Pulmonary artery endothelial cell (primary cell): Measurements from ENCODE around the gene ARMH3. TPM values are rescaled to one million over a fixed set of nuclear protein-coding genes. Genes with fewer than 3 reads are reported as not detected.
A peak's percentile ranks its signal among the peaks of the same experiment; 100 is the strongest.

Experiments used
- DNase-seq: peaks from one replicate; pipeline ENCODE4 v3.0.0-alpha.2; 2011; ENCODE audit warnings: low read depth, low spot score
- total RNA-seq: library from RNA; depleted of rRNA; stranded (reverse); fragments of >200 nt; gene quantifications from 2 replicates; pipeline ENCODE4 v1.2.3, GENCODE V29; 2014

The ARMH3 gene
- total RNA-seq, 1 donor from 2014 or later: 7.1 TPM

GRCh38 chr10:101832325-101832771 is 223.6 kb downstream of the ARMH3 start:
- DNase-seq: no peak

GRCh38 chr10:101831169-101831811 is 224.7 kb downstream of the ARMH3 start:
- DNase-seq: no peak

GRCh38 chr10:101830322-101831168 is 225.4 kb downstream of the ARMH3 start:
- DNase-seq: peak; percentile 67

- DNase-seq: no peak
Observed at GRCh38 chr10:101829561-101830315, 226.2 kb downstream of the ARMH3 start.

- DNase-seq: no peak
Observed at GRCh38 chr10:101828766-101829551, 227.0 kb downstream of the ARMH3 start.

GRCh38 chr10:101827919-101828600 is 227.9 kb downstream of the ARMH3 start:
- DNase-seq: no peak

- DNase-seq: no peak
Observed at GRCh38 chr10:101826852-101827434, 229.0 kb downstream of the ARMH3 start.

GRCh38 chr10:101824736-101825135 is 231.2 kb downstream of the ARMH3 start:
- no peak for DNase-seq

GRCh38 chr10:101818872-101819633 is 236.9 kb downstream of the ARMH3 start:
- DNase-seq: no peak

- DNase-seq: peak; percentile 100
Observed at GRCh38 chr10:101818119-101818871, 237.7 kb downstream of the ARMH3 start, which contains the start of gene OGA. TSS of gene OGA (minus strand) at chr10:101818444. CDS start at chr10:101818022, 422 bp downstream.

GRCh38 chr10:101817337-101818118 is 238.4 kb downstream of the ARMH3 start:
- DNase-seq: peak; percentile 83

- no peak for DNase-seq
Observed at GRCh38 chr10:101816913-101817336, 239.0 kb downstream of the ARMH3 start.

GRCh38 chr10:101816376-101816775 is 239.6 kb downstream of the ARMH3 start:
- no peak for DNase-seq

- DNase-seq: no peak
Observed at GRCh38 chr10:101814466-101815071, 241.4 kb downstream of the ARMH3 start.

GRCh38 chr10:101812606-101813005 is 243.4 kb downstream of the ARMH3 start:
- no peak for DNase-seq

- no peak for DNase-seq
Observed at GRCh38 chr10:101807158-101807557, 248.8 kb downstream of the ARMH3 start.

GRCh38 chr10:101803511-101803910 is 252.5 kb downstream of the ARMH3 start:
- DNase-seq: no peak
